ENCODE measurements around the gene SLC30A1. TPM values are rescaled to one million over a fixed set of nuclear protein-coding genes. Genes with fewer than 3 reads are reported as not detected.

SLC30A1 gene
- total RNA-seq, 1 donor from 2014 or later = 9.1 TPM

DNA sequence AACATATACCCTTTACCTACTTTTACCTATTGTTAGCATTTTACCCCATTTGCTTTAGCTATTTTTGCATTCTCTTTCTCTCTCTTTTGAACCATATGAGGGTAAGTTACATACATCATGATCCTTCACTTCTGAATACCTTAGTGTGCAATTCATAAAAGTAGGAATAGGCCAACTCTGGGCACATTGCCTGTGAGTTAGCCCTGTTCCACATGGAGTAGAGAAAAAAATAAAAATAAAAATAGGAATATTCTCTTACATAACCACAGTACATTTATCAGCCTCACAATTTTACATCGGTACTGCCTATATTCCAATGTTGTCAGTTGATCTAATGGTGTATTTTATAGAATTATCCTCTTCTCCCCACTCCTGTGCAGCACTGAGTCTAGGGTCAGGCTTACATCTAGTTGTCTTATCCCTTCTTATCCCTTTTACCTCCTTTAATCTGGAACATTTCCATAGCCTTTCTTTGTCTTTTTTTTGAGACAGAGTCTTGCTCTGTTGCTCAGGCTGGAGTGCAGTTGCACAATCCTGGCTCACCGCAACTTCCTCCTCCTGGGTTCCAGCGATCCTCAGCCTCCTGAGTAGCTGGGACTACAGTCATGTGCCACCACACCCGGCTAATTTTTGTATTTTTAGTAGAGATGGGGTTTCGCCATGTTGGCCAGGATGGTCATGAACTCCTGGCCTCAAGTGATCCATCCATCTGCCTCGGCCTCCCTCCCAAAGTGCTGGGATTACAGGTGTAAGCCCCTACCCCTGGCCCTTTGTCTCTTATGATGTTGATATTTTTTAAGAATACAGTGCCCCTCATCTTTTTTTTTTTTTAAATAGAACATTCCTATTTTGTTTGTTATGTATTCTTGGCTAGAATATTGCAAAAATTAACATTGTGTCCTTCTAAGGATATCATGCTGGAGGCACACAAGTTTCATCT lies 11.1 kb upstream of the SLC30A1 start:
- no peak overlapping the region for H3K4me3 Mint-ChIP-seq
- H3K9me3 Mint-ChIP-seq = no peaks in the 10 kb centered on the region
- no peaks in the 10 kb centered on the region for H3K27me3 Mint-ChIP-seq (ENCODE audit: low read depth)
- no peak overlapping the region for H3K27ac Mint-ChIP-seq (ENCODE audit: unreplicated experiment)
- peaks cover 7% of the 10 kb centered on the region for H3K4me1 Mint-ChIP-seq
- DNase-seq (ENCODE audit: low read depth, low spot score) = no peak
- no peaks in the 10 kb centered on the region for H3K36me3 Mint-ChIP-seq (ENCODE audit: low read depth)
- no peak for TF ChIP-seq CTCF (conservative IDR thresholded peaks at IDR 0.05)

GRCh38 chr1:211588711-211589110 lies 9.8 kb upstream of the SLC30A1 start:
- DNase-seq (ENCODE audit: low read depth, low spot score) = no peak
- TF ChIP-seq CTCF (conservative IDR thresholded peaks at IDR 0.05) = no peak
- H3K4me3 Mint-ChIP-seq = no peak overlapping the region
- H3K9me3 Mint-ChIP-seq = no peaks in the 10 kb centered on the region
- H3K4me1 Mint-ChIP-seq = peaks cover 7% of the 10 kb centered on the region
- no peaks in the 10 kb centered on the region for H3K36me3 Mint-ChIP-seq (ENCODE audit: low read depth)
- no peaks in the 10 kb centered on the region for H3K27me3 Mint-ChIP-seq (ENCODE audit: low read depth)
- H3K27ac Mint-ChIP-seq (ENCODE audit: unreplicated experiment) = no peak overlapping the region

GRCh38 chr1:211587123-211587522 lies 8.2 kb upstream of the SLC30A1 start:
- no peaks in the 10 kb centered on the region for H3K9me3 Mint-ChIP-seq
- no peak overlapping the region for H3K27ac Mint-ChIP-seq (ENCODE audit: unreplicated experiment)
- no peaks in the 10 kb centered on the region for H3K27me3 Mint-ChIP-seq (ENCODE audit: low read depth)
- peaks cover 3% of the 10 kb centered on the region for H3K4me1 Mint-ChIP-seq
- no peaks in the 10 kb centered on the region for H3K36me3 Mint-ChIP-seq (ENCODE audit: low read depth)
- no peak for DNase-seq (ENCODE audit: low read depth, low spot score)
- H3K4me3 Mint-ChIP-seq = no peak overlapping the region
- no peak for TF ChIP-seq CTCF (conservative IDR thresholded peaks at IDR 0.05)

GRCh38 chr1:211586538-211586937 lies 7.6 kb upstream of the SLC30A1 start:
- DNase-seq (ENCODE audit: low read depth, low spot score) = no peak
- Mint-ChIP-seq H3K4me3 (no peak overlapping the region), H3K36me3 (ENCODE audit: low read depth) (no peaks in the 10 kb centered on the region), H3K4me1 (no peaks in the 10 kb centered on the region), H3K27me3 (ENCODE audit: low read depth) (peaks cover 3% of the 10 kb centered on the region), H3K9me3 (no peaks in the 10 kb centered on the region), H3K27ac (ENCODE audit: unreplicated experiment) (no peak overlapping the region)
- TF ChIP-seq CTCF (conservative IDR thresholded peaks at IDR 0.05) = no peak

GRCh38 chr1:211583011-211583992 lies 4.3 kb upstream of the SLC30A1 start:
- Mint-ChIP-seq H3K4me3 (no peak overlapping the region), H3K36me3 (ENCODE audit: low read depth) (no peaks in the 10 kb centered on the region), H3K27me3 (ENCODE audit: low read depth) (peaks cover 5% of the 10 kb centered on the region), H3K27ac (ENCODE audit: unreplicated experiment) (no peak overlapping the region), H3K9me3 (no peaks in the 10 kb centered on the region), H3K4me1 (peaks cover 10% of the 10 kb centered on the region)
- DNase-seq (ENCODE audit: low read depth, low spot score) = no peak
- no peak for TF ChIP-seq CTCF (conservative IDR thresholded peaks at IDR 0.05)

All from neural crest cell (in vitro differentiated cells).